CD14-positive monocyte (primary cell): ENCODE measurements around the gene ZNF318. TPM values are rescaled to one million over a fixed set of nuclear protein-coding genes. Genes with fewer than 3 reads are reported as not detected.

Source experiments
- DNase-seq, 3 donors: peaks; one replicate each; pipeline ENCODE4 v3.0.0-alpha.2; 2011 to 2022
- H2AFZ ChIP-seq: 2 replicates; pipeline ENCODE4 v1.6.0; 2012; ENCODE audit warnings: mild to moderate bottlenecking, low read depth, low read length, inconsistent platforms; ENCODE audit not compliant: insufficient read depth, poor library complexity, severe bottlenecking
- H3K27ac ChIP-seq, 2 donors: 1 replicate in 1 of 2; 2 replicates in 1 of 2; pipeline ENCODE4 v1.5.1; 2012 to 2013; ENCODE audit warnings: low read length in 2 of 2, control low read depth in 1 of 2, inconsistent platforms in 1 of 2, low read depth in 1 of 2, mild to moderate bottlenecking in 1 of 2
- H3K27me3 ChIP-seq, 2 donors: one replicate each; pipeline versions ENCODE4 v1.6.0 to v1.6.1; 2011 to 2013; ENCODE audit warnings: low read length in 2 of 2; ENCODE audit not compliant: control insufficient read depth in 2 of 2, insufficient read depth in 2 of 2
- H3K36me3 ChIP-seq, 2 donors: replicated peaks in 1 of 2; 1 replicate in 1 of 2; 2 replicates in 1 of 2; pipeline versions ENCODE4 v1.5.1 to v1.6.1; 2012 to 2013; ENCODE audit warnings: low read length in 2 of 2, control low read depth in 1 of 2, inconsistent platforms in 1 of 2, mild to moderate bottlenecking in 1 of 2; ENCODE audit not compliant: insufficient read depth in 2 of 2, control insufficient read depth in 1 of 2
- H3K4me1 ChIP-seq, 2 donors: 1 replicate in 1 of 2; 2 replicates in 1 of 2; pipeline versions ENCODE4 v1.5.1 to v1.6.1; 2012 to 2013; ENCODE audit warnings: low read length in 2 of 2, control low read depth in 1 of 2, inconsistent platforms in 1 of 2, mild to moderate bottlenecking in 1 of 2, moderate library complexity in 1 of 2; ENCODE audit not compliant: insufficient read depth in 2 of 2, control insufficient read depth in 1 of 2
- H3K4me2 ChIP-seq: replicated peaks from 2 replicates; pipeline ENCODE3; 2012; ENCODE audit warnings: low read length, moderate library complexity, mild to moderate bottlenecking; ENCODE audit not compliant: poor library complexity, severe bottlenecking; ENCODE audit errors: extremely low read depth
- H3K4me3 ChIP-seq, 3 experiments: fragments of 200-600 bp in 1 of 3; sonication (generic) in 1 of 3; replicated peaks in 1 of 3; 1 replicate in 2 of 3; 2 replicates in 1 of 3; pipeline ENCODE4 v1.5.1; 2011 to 2013; ENCODE audit warnings: low read length in 3 of 3, mild to moderate bottlenecking in 3 of 3, control low read depth in 2 of 3, low read depth in 2 of 3, inconsistent platforms in 1 of 3, moderate library complexity in 1 of 3
- H3K79me2 ChIP-seq: 2 replicates; pipeline ENCODE4 v1.6.0; 2012; ENCODE audit warnings: mild to moderate bottlenecking, control low read depth, inconsistent platforms, low read length, moderate library complexity; ENCODE audit not compliant: insufficient read depth
- H3K9ac ChIP-seq: 2 replicates; pipeline ENCODE4 v1.6.0; 2017; ENCODE audit warnings: low read length, mild to moderate bottlenecking; ENCODE audit not compliant: insufficient read depth, poor library complexity, severe bottlenecking
- H3K9me3 ChIP-seq, 2 donors: replicated peaks in 1 of 2; 1 replicate in 1 of 2; 2 replicates in 1 of 2; pipeline versions ENCODE4 v1.5.1 to v1.6.1; 2012 to 2013; ENCODE audit warnings: low read length in 2 of 2, control low read depth in 1 of 2; ENCODE audit not compliant: control insufficient read depth in 1 of 2, insufficient read depth in 1 of 2
- H4K20me1 ChIP-seq: 2 replicates; pipeline ENCODE4 v1.6.0; 2012; ENCODE audit warnings: mild to moderate bottlenecking, low read length, control low read depth, moderate library complexity; ENCODE audit not compliant: insufficient read depth
- H3K27ac Mint-ChIP-seq, 7 donors: one replicate each; pipeline ENCODE4 v1.8.0; 2020; ENCODE audit warnings: mild to moderate bottlenecking in 7 of 7, mixed read lengths in 7 of 7, moderate library complexity in 6 of 7, inconsistent platforms in 2 of 7
- H3K27me3 Mint-ChIP-seq, 3 donors: one replicate each; pipeline ENCODE4 v1.8.0; 2021 to 2022; ENCODE audit warnings: low read depth in 3 of 3, mild to moderate bottlenecking in 3 of 3, mixed read lengths in 3 of 3, moderate library complexity in 3 of 3, inconsistent platforms in 1 of 3
- H3K36me3 Mint-ChIP-seq, 2 donors: one replicate each; pipeline ENCODE4 v1.8.0; 2020; ENCODE audit warnings: mixed read lengths in 2 of 2, inconsistent platforms in 1 of 2, mild to moderate bottlenecking in 1 of 2
- H3K4me1 Mint-ChIP-seq: one replicate; pipeline ENCODE4 v1.8.0; 2020; ENCODE audit warnings: mild to moderate bottlenecking, mixed read lengths
- H3K4me3 Mint-ChIP-seq, 2 donors: one replicate each; pipeline ENCODE4 v1.8.0; 2020; ENCODE audit warnings: mild to moderate bottlenecking in 2 of 2, mixed read lengths in 2 of 2, moderate library complexity in 1 of 2
- H3K9me3 Mint-ChIP-seq, 7 donors: one replicate each; pipeline ENCODE4 v1.8.0; 2020 to 2022; ENCODE audit warnings: mixed read lengths in 7 of 7, mild to moderate bottlenecking in 6 of 7, moderate library complexity in 6 of 7, inconsistent platforms in 2 of 7
- CTCF ChIP-seq: fragments of 200-600 bp; IDR thresholded peaks from one replicate; pipeline ENCODE4 v1.8.0; 2022; ENCODE audit warnings: antibody characterized with exemption, mild to moderate bottlenecking
- WGBS: methylation state at CpG from one replicate; pipeline ENCODE4 v1.1.5; 2013; ENCODE audit warnings: missing lambda C conversion rate; ENCODE audit not compliant: insufficient coverage; 5-methylcytosine and 5-hydroxymethylcytosine counted together
- intact Hi-C, 2 donors: fragments of 100-400 bp; cut with micrococcal nuclease; formaldehyde crosslinking; loops; one replicate each; pipeline versions ENCODE4 v1.15.0 to v1.15.1; 2023
- polyA plus RNA-seq, 3 donors: library from polyadenylated mRNA; depleted of rRNA in 1 of 3; unstranded in 2 of 3; stranded (reverse) in 1 of 3; fragments of 300-500 nt in 2 of 3; fragments of >200 nt in 1 of 3; fragmentation: Illumina TruSeq in 2 of 3; gene quantifications; 1 replicate in 2 of 3; 2 replicates in 1 of 3; pipeline ENCODE4 v1.2.3, GENCODE V29; 2012 to 2021

Gene ZNF318
- polyA plus RNA-seq, 3 donors: 3.2 to 19.4 (median 3.6) TPM

- peaks cover 11 to 23% (median 12%) of the 10 kb centered on the region in 3 donors for H3K27me3 Mint-ChIP-seq
These were observed 38.8 kb upstream of the ZNF318 start for GRCh38 chr6:43408259-43408658.

GRCh38 chr6:43407296-43407695 is 37.8 kb upstream of the ZNF318 start:
- Histone ChIP-seq H3K79me2 (no peaks in the 10 kb centered on the region), H3K9ac (no peak overlapping the region), H3K27me3 (peaks cover 4 to 10% of the 10 kb centered on the region in 2 donors), H2AFZ (no peak overlapping the region), H3K9me3 (peaks cover 0 to under 1% of the 10 kb centered on the region in 2 donors), H3K27ac (no peak overlapping the region), H3K4me3 (no peak overlapping the region), H4K20me1 (no peaks in the 10 kb centered on the region), H3K36me3 (no peaks in the 10 kb centered on the region), H3K4me1 (no peaks in the 10 kb centered on the region), H3K4me2 (no peak overlapping the region)
- H3K4me1 Mint-ChIP-seq: no peaks in the 10 kb centered on the region
- intact Hi-C loops: no loop called here
- peaks cover 9 to 24% (median 11%) of the 10 kb centered on the region in 3 donors for H3K27me3 Mint-ChIP-seq
- no peak overlapping the region for H3K27ac Mint-ChIP-seq
- no peak for DNase-seq
- peaks cover 0 to 8% (median 5%) of the 10 kb centered on the region in 7 donors for H3K9me3 Mint-ChIP-seq
- no peak overlapping the region for H3K4me3 Mint-ChIP-seq
- 100% methylated on average over 1 of the region's 1 CpG for WGBS
- TF ChIP-seq CTCF: no peak
- no peaks in the 10 kb centered on the region for H3K36me3 Mint-ChIP-seq

More at GRCh38 chr6:43408259-43408658, 38.8 kb upstream of the ZNF318 start:
- no peak for TF ChIP-seq CTCF
- Histone ChIP-seq H2AFZ (no peak overlapping the region), H3K4me2 (no peak overlapping the region), H3K9me3 (peaks cover 0 to 10% of the 10 kb centered on the region in 2 donors), H4K20me1 (no peaks in the 10 kb centered on the region), H3K27ac (no peak overlapping the region), H3K79me2 (no peaks in the 10 kb centered on the region), H3K27me3 (peaks cover 4 to 10% of the 10 kb centered on the region in 2 donors), H3K36me3 (no peaks in the 10 kb centered on the region), H3K4me3 (no peak overlapping the region), H3K4me1 (no peaks in the 10 kb centered on the region), H3K9ac (no peak overlapping the region)
- intact Hi-C loops: no loop called here
- no peak for DNase-seq
- Mint-ChIP-seq H3K4me3 (no peak overlapping the region), H3K9me3 (peaks cover 0 to 16% (median 11%) of the 10 kb centered on the region in 7 donors), H3K4me1 (no peaks in the 10 kb centered on the region), H3K27ac (no peak overlapping the region), H3K36me3 (no peaks in the 10 kb centered on the region)
- 98% methylated on average over 4 of the region's 4 CpGs for WGBS
